HCT116 (cell line): Measurements from ENCODE around the gene QSOX1. TPM values are rescaled to one million over a fixed set of nuclear protein-coding genes. Genes with fewer than 3 reads are reported as not detected.

Experiments
- ATAC-seq: fragments of 200-7000 bp; cut with Tn5 transposase; 2 replicates; pipeline ENCODE4 v1.9.1; 2020; ENCODE audit warnings: mild to moderate bottlenecking, moderate library complexity
- BruUV-seq: library from RNA; stranded (reverse); fragments of 400-500 nt; replicated peaks from 2 replicates; lab custom pipeline; 2021; lab: Mats Ljungman, UMichigan
- CTCF ChIA-PET: fragments of 300-600 bp; sonication (Branson Sonifier 250); formaldehyde crosslinking; loops from one replicate; lab custom pipeline; 2021; ENCODE audit warnings: antibody characterized with exemption; lab: Charles Lee
- POLR2A ChIA-PET: fragments of 300-600, 350-600 bp; sonication (Branson Sonifier 250); formaldehyde crosslinking; loops from one replicate; lab custom pipeline; 2021; ENCODE audit warnings: antibody characterized with exemption; lab: Charles Lee
- RAD21 ChIA-PET, 2 experiments: fragments of 300-600 bp; sonication (Branson Sonifier 250); formaldehyde crosslinking; loops; one replicate each; lab custom pipeline; 2023; ENCODE audit warnings: low total read pairs in 2 of 2; ENCODE audit not compliant: uncharacterized antibody in 2 of 2, unreplicated experiment in 2 of 2, low non-redundant PET in 1 of 2; lab: Charles Lee
- DNase-seq: peaks from one replicate; pipeline ENCODE4 v3.0.0-alpha.2; 2010; ENCODE audit warnings: low read depth, low spot score
- H2AFZ ChIP-seq: fragments of 200-600 bp; shearing (Covaris generic), sonication (generic); 2 replicates; pipeline ENCODE4 v1.6.1; 2017; ENCODE audit warnings: low read depth, mixed run types, mixed read lengths, antibody characterized with exemption, low read length; ENCODE audit not compliant: poor library complexity, severe bottlenecking
- H3K27ac ChIP-seq: 2 replicates; pipeline ENCODE4 v1.5.1; 2012; ENCODE audit warnings: low read depth, low read length
- H3K27me3 ChIP-seq: fragments of 200-600 bp; sonication (generic); 2 replicates; pipeline ENCODE4 v1.6.1; 2016; ENCODE audit warnings: mixed run types, low read length, mixed read lengths; ENCODE audit not compliant: insufficient read depth
- H3K36me3 ChIP-seq, 2 experiments: fragments of 200-500 bp in 1 of 2; fragments of 200-600 bp in 1 of 2; sonication (Bioruptor generic) in 1 of 2; sonication (generic) in 1 of 2; 2 replicates each; pipeline versions ENCODE4 v1.5.1 to v1.6.1; 2014 to 2016; ENCODE audit warnings: low read length in 2 of 2, inconsistent platforms in 1 of 2, mixed read lengths in 1 of 2, mixed run types in 1 of 2; ENCODE audit not compliant: insufficient read depth in 2 of 2, control insufficient read depth in 1 of 2
- H3K4me1 ChIP-seq, 2 experiments: fragments of 200-600 bp in 1 of 2; sonication (generic) in 1 of 2; 2 replicates each; pipeline versions ENCODE4 v1.5.1 to v1.6.1; 2012 to 2017; ENCODE audit warnings: low read length in 2 of 2, inconsistent platforms in 1 of 2, mild to moderate bottlenecking in 1 of 2, mixed read lengths in 1 of 2, mixed run types in 1 of 2, moderate library complexity in 1 of 2; ENCODE audit not compliant: insufficient read depth in 2 of 2, control insufficient read depth in 1 of 2
- H3K4me2 ChIP-seq: fragments of 200-600 bp; sonication (generic); 2 replicates; pipeline ENCODE4 v1.6.1; 2017; ENCODE audit warnings: mixed run types, low read length, mixed read lengths
- H3K4me3 ChIP-seq, 2 experiments: fragments of 200-600 bp in 1 of 2; sonication (generic) in 1 of 2; replicated peaks in 1 of 2; 2 replicates each; pipeline ENCODE4 v1.5.1; 2011 to 2016; ENCODE audit warnings: low read length in 2 of 2, control low read depth in 1 of 2, low read depth in 1 of 2, mild to moderate bottlenecking in 1 of 2, mixed read lengths in 1 of 2, mixed run types in 1 of 2
- H3K79me2 ChIP-seq: fragments of 200-600 bp; sonication (generic); 2 replicates; pipeline ENCODE4 v1.6.1; 2017; ENCODE audit warnings: mild to moderate bottlenecking, mixed run types, low read length, moderate library complexity, mixed read lengths; ENCODE audit not compliant: insufficient read depth
- H3K9ac ChIP-seq: fragments of 200-600 bp; sonication (generic); 2 replicates; pipeline ENCODE4 v1.6.1; 2016; ENCODE audit warnings: low read length, mixed read lengths
- H3K9me2 ChIP-seq: fragments of 200-600 bp; sonication (generic), shearing (Covaris generic); 2 replicates; pipeline ENCODE4 v1.6.1; 2017; ENCODE audit warnings: mixed run types, mild to moderate bottlenecking, moderate library complexity; ENCODE audit not compliant: insufficient read depth
- H3K9me3 ChIP-seq, 2 experiments: fragments of 200-500 bp in 1 of 2; fragments of 200-600 bp in 1 of 2; sonication (Bioruptor generic) in 1 of 2; sonication (generic) in 1 of 2; 2 replicates each; pipeline ENCODE4 v1.6.1; 2014 to 2017; ENCODE audit warnings: low read length in 2 of 2, mixed read lengths in 2 of 2, inconsistent platforms in 1 of 2, low read depth in 1 of 2, mild to moderate bottlenecking in 1 of 2, mixed run types in 1 of 2, moderate library complexity in 1 of 2; ENCODE audit not compliant: control insufficient read depth in 1 of 2, insufficient read depth in 1 of 2
- H4K20me1 ChIP-seq: fragments of 200-600 bp; sonication (generic), shearing (Covaris generic); 2 replicates; pipeline ENCODE4 v1.6.1; 2017; ENCODE audit warnings: mixed run types, mild to moderate bottlenecking, moderate library complexity; ENCODE audit not compliant: insufficient read depth
- CBX3 ChIP-seq: IDR thresholded peaks from 2 replicates; pipeline ENCODE4 v1.6.1; 2012; ENCODE audit warnings: low read depth
- CEBPB ChIP-seq: IDR thresholded peaks from 2 replicates; pipeline ENCODE4 v1.6.1; 2012; ENCODE audit warnings: low read depth
- CTCF ChIP-seq, 3 experiments: fragments of 200-600 bp in 1 of 3; sonication (generic) in 1 of 3; IDR thresholded peaks in 2 of 3; conservative IDR thresholded peaks in 1 of 3; 2 replicates each; pipeline ENCODE4 v1.5.1; 2012 to 2017; ENCODE audit warnings: low read depth in 2 of 3, low read length in 2 of 3, antibody characterized with exemption in 1 of 3, borderline replicate concordance in 1 of 3, control low read depth in 1 of 3, mild to moderate bottlenecking in 1 of 3, mixed read lengths in 1 of 3, mixed run types in 1 of 3, moderate library complexity in 1 of 3; ENCODE audit not compliant: insufficient read depth in 1 of 3
- EGR1 ChIP-seq: IDR thresholded peaks from 2 replicates; pipeline ENCODE4 v1.6.1; 2012; ENCODE audit warnings: low read depth
- EZH2 ChIP-seq: fragments of 200-600 bp; sonication (generic); IDR thresholded peaks from 2 replicates; pipeline ENCODE4 v1.6.1; 2017; ENCODE audit warnings: antibody characterized with exemption, mixed run types
- EZH2phosphoT487 ChIP-seq: fragments of 200-600 bp; IDR thresholded peaks from 2 replicates; pipeline ENCODE4 v1.6.1; 2018; ENCODE audit warnings: antibody characterized with exemption, borderline replicate concordance
- FOSL1 ChIP-seq: IDR thresholded peaks from 2 replicates; pipeline ENCODE4 v1.6.1; 2012; ENCODE audit warnings: low read depth
- POLR2A ChIP-seq: IDR thresholded peaks from 2 replicates; pipeline ENCODE4 v1.7.0; 2011; ENCODE audit warnings: borderline replicate concordance; ENCODE audit not compliant: insufficient read depth, insufficient read length; ENCODE audit errors: extremely low read depth
- POLR2AphosphoS5 ChIP-seq: IDR thresholded peaks from 2 replicates; pipeline ENCODE4 v1.6.1; 2011; ENCODE audit warnings: mild to moderate bottlenecking, low read depth, low read length, moderate library complexity
- RAD21 ChIP-seq: IDR thresholded peaks from 2 replicates; pipeline ENCODE4 v1.6.1; 2012; ENCODE audit warnings: low read depth, mild to moderate bottlenecking
- REST ChIP-seq: IDR thresholded peaks from 2 replicates; pipeline ENCODE4 v1.6.1; 2012; ENCODE audit warnings: low read depth
- SIN3A ChIP-seq: IDR thresholded peaks from 2 replicates; pipeline ENCODE4 v1.6.1; 2012; ENCODE audit warnings: low read depth
- SP1 ChIP-seq: IDR thresholded peaks from 2 replicates; pipeline ENCODE4 v1.6.1; 2012; ENCODE audit warnings: low read depth
- SRF ChIP-seq: IDR thresholded peaks from 2 replicates; pipeline ENCODE4 v1.6.1; 2012; ENCODE audit warnings: low read depth
- TCF7L2 ChIP-seq: IDR thresholded peaks from 2 replicates; pipeline ENCODE4 v1.7.0; 2011; ENCODE audit warnings: borderline replicate concordance, inconsistent platforms; ENCODE audit not compliant: insufficient read depth, insufficient read length; ENCODE audit errors: extremely low read depth
- YY1 ChIP-seq: IDR thresholded peaks from 2 replicates; pipeline ENCODE4 v1.6.1; 2011; ENCODE audit warnings: low read length, low read depth, moderate library complexity, mild to moderate bottlenecking; ENCODE audit not compliant: insufficient replicate concordance; ENCODE audit errors: extremely low read depth
- ZNF274 ChIP-seq: fragments of 200-500 bp; sonication (Bioruptor generic); IDR thresholded peaks from 2 replicates; pipeline ENCODE4 v1.6.1; 2014; ENCODE audit warnings: mild to moderate bottlenecking, low read depth, low read length, inconsistent platforms
- intact Hi-C: fragments of 100-400 bp; cut with micrococcal nuclease; formaldehyde crosslinking; loops from 2 replicates; pipeline ENCODE4 v1.10.0; 2022
- total RNA-seq: library from RNA; stranded (reverse); gene quantifications from one replicate; pipeline ENCODE4 v1.2.1, GENCODE V29; 2021; ENCODE audit not compliant: unreplicated experiment
- TF ChIP-seq, protein P1 (sequence below): IDR thresholded peaks from 2 replicates; pipeline ENCODE4 v1.6.1; 2012
- TF ChIP-seq, protein P2 (sequence below): IDR thresholded peaks from 2 replicates; pipeline ENCODE4 v1.6.1; 2012

The QSOX1 gene
- total RNA-seq, 1 experiment from 2014 or later, result 89.2 TPM

GRCh38 chr1:180251526-180252305 lies 97.0 kb downstream of the QSOX1 start:
- no peak overlapping the region for H3K4me3 ChIP-seq
- no peaks in the 10 kb centered on the region for H3K9me3 ChIP-seq
- H3K9me2 ChIP-seq, result no peaks in the 10 kb centered on the region
- H3K4me1 ChIP-seq, result peaks cover 0 to 4% of the 10 kb centered on the region in 2 experiments; a peak in 1 of 4 replicates
- H3K4me2 ChIP-seq, result no peak overlapping the region
- H4K20me1 ChIP-seq, result no peaks in the 10 kb centered on the region
- no peak overlapping the region for H3K9ac ChIP-seq
- H3K27ac ChIP-seq, result no peak overlapping the region
- ATAC-seq (no peak), DNase-seq (no peak)
- no peak for TF ChIP-seq EGR1
- TF ChIP-seq RAD21, result no peak
- no peak for TF ChIP-seq EZH2
- no peak for TF ChIP-seq CBX3
- TF ChIP-seq SP1, result no peak
- no peak for TF ChIP-seq SIN3A
- TF ChIP-seq YY1, result no peak
- no peak for TF ChIP-seq REST
- TF ChIP-seq POLR2AphosphoS5, result no peak
- TF ChIP-seq, protein P1, sequence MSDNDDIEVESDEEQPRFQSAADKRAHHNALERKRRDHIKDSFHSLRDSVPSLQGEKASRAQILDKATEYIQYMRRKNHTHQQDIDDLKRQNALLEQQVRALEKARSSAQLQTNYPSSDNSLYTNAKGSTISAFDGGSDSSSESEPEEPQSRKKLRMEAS, result no peak
- no peak for TF ChIP-seq ZNF274
- no peak for TF ChIP-seq SRF
- no peak for TF ChIP-seq CEBPB
- no peak for TF ChIP-seq FOSL1
- TF ChIP-seq, protein P2, sequence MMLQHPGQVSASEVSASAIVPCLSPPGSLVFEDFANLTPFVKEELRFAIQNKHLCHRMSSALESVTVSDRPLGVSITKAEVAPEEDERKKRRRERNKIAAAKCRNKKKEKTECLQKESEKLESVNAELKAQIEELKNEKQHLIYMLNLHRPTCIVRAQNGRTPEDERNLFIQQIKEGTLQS, result no peak
- no peak for TF ChIP-seq TCF7L2
- TF ChIP-seq CTCF (IDR thresholded peaks at IDR 0.05 in 2 of 3, conservative IDR thresholded peaks at IDR 0.05 in 1 of 3; ENCODE audit: borderline replicate concordance in 1 of 3, insufficient read depth in 1 of 3, low read depth in 2 of 3, low read length in 2 of 3), result no peak
- no peak for TF ChIP-seq POLR2A
- TF ChIP-seq EZH2phosphoT487, result no peak
- H3K27me3 ChIP-seq, result no peaks in the 10 kb centered on the region
- RAD21 ChIA-PET, result no interaction called here
- CTCF ChIA-PET, result interaction anchor here (1.1 kb wide), 1 partner anchor 34 kb away, joined by 3 read pairs; no protein-coding TSS in a partner anchor
- POLR2A ChIA-PET, result no interaction called here
- H2AFZ ChIP-seq, result no peak overlapping the region
- intact Hi-C loops, result loop anchor here (1.0 to 5.0 kb wide), 3 partner anchors 64 to 231 kb away; no protein-coding TSS in a partner anchor
- BruUV-seq, result no TSS peak
- no peaks in the 10 kb centered on the region for H3K79me2 ChIP-seq
- H3K36me3 ChIP-seq, result no peaks in the 10 kb centered on the region
